CD4-positive, alpha-beta T cell treated with Interleukin-12 subunit alpha and Interleukin-12 subunit beta, for 1 hour (primary cell): ENCODE results near the gene TATDN2.
A peak's percentile ranks its signal among the peaks of the same experiment; 100 is the strongest.

ENCODE experiments used
- DNase-seq: peaks from one replicate; pipeline ENCODE4 v3.0.0-alpha.2; 2020

TATDN2 gene

DNA sequence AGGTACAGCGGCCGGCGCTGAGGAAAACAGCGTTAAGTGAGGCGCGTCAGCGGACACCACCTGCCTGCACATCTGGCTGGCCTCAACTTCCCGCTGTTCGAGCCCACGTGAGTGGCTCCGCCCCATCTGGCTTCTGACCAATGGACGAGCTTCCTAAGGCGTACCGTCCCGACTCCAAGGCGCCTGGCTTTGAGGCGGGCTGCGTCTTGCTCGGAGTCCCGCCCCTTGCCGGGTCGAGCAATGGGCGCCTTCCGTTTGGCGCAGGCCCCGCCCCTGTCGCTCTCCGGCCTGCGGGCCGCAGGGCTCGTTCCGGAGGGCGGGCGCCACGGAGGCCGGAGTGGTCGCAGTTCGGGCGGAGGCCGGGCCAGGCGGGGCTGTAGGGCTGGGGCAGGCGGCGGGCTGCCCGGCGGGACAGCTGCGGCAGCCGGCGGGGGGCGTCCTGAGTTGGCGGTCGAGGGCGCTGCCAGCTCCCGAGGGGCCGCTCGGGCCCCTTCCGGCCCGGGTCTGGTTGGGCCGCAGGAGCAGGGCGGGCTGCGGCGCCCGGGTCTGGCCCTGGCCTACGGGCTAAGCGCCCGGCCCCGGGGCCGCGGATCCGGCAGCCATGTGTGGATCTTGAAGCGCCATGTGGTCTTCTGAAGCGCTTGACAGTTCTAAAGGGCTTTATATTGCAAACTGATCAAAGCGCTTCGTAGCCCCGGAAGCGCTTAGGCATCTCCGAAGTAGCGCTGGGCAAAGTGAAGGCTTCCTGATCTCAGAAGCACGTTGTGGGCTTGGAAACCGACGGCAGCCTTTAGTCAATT, at the start of gene TATDN2:
TATDN2 (plus strand) TSS at position 276 of the 800 bp plus-strand sequence. CDS start 742 bp downstream, outside the sequence.
- DNase-seq: peak; percentile 95

DNA sequence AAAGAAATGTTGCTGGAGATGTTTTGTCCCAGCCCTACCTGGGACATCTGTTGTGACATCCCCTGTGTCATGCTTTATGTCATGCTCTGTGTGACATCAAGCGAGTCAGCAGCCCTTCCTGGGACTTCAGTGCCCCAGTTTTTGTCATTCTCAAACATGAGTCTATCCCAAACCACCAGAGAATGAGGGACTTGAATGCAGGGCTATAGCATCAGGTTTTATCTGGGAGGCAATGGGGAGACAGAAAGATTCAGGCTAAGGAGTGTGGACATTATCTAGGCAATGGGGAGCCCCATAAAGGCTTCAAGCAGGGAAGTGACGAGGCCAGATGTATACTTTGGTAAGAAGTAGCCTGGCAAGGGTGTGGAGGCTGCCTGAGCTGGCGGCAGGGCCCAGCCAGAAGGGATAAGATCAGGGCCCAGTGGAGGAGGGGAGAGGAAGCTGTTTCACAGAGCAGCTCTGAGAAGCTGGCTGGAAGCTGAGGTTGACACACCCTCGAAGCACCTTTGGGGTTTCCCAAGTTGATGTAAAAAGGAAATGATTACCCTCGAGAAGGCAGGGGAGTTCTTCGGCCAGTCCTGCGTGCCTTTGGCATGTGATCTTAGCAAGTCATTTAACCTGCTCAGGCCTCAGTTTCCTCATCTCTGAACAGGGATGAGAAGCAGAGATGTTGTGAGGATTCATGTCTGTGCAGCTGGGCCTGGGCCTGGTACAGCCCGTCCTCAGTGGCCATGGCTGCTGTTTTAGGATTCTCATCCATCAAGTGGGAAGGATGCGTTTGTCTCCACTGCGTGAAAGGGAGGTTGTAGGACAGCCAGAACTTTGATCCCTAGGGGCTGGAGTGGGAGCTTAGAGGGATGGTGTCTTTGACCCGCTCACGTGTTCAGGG, 49.3 kb upstream of the TATDN2 start:
- DNase-seq: peak; percentile 87

GRCh38 chr3:10204921-10205320, 43.3 kb upstream of the TATDN2 start:
- no peak for DNase-seq

DNA sequence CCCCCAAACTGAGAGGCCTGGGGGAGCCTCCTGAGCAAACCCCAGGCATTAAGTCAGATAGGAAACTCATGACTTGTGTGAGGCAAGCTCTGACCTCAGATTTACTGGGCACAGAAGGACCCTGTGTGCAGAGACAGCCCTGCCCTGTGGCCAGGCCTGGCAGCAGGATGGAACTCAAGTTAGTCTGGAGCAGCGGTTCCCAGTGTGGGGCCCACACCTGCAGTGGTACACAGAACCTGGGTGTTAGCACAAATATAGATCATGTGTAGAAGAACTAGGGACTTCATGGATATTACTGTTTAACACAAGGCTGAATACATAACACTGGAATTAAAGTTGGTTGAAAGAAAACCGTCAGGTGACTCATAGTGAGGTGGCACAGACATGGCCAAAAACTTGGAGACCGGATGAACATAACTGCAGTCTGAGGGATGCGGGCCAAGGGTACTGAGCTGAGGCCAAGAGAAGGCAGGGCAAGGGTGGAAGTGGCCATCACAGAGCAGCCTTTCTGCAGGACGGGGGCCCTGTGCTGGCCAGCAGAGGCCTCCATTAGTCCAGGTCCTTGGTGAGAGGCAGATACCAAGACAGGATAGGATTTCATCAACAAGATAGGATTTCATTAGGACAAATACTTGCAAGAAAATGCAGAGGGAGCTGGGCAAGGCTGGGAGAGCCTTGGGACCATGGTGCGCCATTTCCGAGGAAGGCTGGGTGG, 42.7 kb upstream of the TATDN2 start:
- no peak for DNase-seq

- no peak for DNase-seq
These were observed 42.1 kb upstream of the TATDN2 start for GRCh38 chr3:10206166-10206511.

DNA sequence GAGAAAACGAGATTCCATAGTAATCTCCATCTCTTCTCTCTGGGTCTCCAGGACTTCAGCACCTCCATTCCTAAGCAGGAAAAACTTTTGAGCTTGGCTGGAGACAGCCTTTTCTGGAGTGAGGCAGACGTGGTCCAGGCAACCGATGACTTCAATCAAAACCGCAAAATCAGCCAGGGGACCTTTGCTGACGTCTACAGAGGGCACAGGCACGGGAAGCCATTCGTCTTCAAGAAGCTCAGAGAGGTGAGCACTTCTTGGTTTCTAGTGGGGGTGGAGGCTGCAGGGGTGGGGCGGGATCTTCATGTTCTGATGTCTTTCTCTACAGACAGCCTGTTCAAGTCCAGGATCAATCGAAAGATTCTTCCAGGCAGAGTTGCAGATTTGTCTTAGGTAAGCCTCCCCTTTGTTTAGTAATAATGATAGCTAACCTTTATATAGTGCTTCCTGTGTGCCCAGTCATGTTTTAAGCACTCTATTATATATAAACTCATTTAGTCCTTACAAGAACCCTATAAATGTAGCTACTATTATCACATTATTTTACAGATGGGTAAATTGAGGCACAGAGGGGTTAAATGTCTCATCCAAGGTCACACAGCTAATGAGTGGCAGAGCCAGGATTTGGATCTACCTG, 35.0 kb upstream of the TATDN2 start:
- no peak for DNase-seq

GRCh38 chr3:10215578-10216368, 32.5 kb upstream of the TATDN2 start:
- DNase-seq: no peak

GRCh38 chr3:10217359-10217758, 30.9 kb upstream of the TATDN2 start:
- DNase-seq: no peak

DNA sequence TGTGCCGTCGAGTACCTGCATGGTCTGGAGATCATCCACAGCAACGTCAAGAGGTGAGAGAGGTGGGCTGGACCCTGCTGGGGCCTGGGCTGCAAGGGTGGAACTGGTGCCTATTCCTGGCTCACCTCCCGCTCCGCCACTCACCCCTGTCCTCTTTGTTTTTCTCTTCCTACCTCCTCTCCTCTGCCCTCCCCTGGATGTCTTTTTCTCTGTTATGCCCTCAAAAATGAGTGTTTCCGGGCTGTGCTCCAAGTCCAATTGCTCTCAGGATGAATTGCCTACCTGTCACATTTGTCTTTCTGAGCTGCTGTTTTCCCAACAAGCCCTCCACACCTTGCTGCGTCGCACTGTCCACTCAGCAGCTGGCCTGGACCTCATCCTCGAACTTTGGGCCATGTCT, 28.5 kb upstream of the TATDN2 start:
- DNase-seq: no peak

DNA sequence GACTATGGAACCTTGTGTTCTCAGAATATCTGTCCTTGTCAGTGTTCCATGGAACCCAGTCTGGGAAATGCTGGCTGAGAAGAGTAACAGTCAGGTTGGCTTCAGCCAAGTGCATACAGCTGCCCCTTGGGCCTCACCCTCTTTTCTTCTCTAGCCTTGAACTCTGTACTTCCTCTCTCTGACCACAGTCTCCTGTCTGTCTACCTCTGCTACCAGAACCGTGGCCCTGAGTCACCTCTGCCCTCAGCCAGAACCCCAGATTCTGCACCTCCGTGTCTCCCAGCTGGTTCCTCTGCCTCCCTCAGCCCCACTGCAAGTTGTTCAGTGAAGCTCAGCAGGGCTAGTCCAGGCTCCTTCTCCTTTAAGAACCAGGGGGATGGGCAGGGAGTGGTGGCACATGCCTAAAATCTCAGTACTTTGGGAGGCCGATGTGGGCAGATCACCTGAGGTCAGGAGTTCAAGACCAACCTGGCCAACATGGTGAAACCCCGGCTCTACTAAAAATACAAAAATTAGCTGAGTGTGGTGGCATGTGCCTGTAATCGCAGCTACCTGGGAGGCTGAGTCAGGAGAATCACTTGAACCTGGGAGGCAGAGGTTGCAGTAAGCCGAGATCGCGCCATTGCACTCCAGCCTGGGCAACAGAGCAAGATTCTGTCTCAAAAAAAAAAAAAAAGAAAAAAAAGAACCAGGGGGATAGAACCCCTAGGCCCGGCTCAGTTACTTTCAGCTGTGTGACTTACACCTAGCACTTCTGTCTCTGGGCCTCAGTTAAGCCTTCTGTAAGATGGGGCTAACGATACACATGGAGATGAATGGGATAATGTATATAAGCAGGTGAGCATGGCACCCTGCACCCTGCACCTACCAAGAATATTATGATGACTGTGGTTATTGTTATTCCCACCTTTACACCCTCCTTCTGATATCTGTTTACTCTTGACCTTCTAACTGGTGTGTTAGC, 24.3 kb upstream of the TATDN2 start:
- peak; percentile 54 for DNase-seq

GRCh38 chr3:10224794-10225665, 23.2 kb upstream of the TATDN2 start:
- peak; percentile 77 for DNase-seq

DNA sequence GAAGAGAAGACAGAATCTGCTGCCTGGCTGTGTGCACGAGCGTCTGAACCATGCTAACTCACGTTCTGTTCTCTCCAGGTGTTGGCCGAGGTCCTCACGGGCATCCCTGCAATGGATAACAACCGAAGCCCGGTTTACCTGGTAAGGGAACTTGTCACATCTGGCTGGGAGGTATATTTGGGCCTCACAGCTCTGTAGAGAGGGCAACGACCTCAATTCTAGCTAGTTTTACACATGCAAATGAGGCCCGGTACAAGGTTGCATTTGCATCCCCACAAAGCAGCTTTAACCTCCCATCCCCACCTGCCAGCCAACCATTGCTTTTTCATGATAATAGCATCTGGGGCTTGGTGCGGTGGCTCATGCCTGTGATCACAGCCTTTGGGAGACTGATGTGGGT, 22.0 kb upstream of the TATDN2 start:
- no peak for DNase-seq

DNA sequence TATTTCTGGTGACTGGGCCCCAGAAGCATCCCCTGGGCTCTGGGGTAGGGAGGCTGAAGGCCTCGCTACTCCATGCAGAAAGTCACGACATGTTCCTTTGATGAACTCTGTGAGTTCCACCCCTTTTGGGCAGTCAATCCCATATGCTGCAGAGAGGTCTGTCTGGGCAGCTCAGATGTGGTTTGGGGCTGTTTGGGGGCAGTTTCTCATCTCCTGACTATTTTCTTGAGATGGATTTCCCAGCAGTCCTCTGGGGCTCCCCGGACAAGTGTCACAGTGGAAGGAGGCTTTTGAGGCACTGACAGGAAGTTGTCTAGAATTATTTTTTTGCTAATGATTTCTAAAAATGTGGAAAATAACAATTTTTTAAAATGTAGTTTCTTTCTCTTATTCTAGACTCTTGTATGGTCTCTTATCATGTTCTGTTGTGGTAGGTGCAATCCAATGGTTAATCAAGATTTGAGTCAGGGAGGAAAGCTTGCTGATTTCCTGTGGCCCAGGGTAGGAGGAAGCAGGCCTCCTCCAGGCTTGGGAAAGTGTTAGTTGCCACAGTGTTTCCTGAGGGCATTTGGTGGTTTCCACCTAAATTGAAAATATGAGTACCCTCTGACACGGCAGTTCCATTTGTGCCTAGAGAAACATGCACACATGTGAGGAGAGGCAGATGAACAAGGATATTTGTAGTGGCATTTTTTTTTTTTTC, 19.9 kb upstream of the TATDN2 start:
- DNase-seq: peak; percentile 27

DNA sequence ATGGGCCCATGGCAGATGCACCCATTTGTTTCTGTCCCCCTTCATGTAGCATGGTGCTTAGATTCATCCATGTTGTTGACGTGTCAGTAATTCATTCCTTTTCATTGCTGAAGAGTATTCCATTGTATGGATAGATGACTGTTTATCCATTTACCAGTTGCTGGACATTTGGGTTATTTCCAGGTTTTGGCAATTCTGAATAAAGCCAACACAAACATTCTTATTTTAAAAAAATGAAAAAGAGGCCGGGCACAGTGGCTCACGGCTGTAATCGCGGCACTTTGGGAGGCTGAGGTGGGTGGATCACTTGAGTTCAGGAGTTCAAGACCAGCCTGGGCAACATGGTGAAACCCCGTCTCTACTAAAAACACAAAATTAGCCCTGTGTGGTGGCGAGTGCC, 18.7 kb upstream of the TATDN2 start:
- DNase-seq: no peak

- no peak for DNase-seq
These were observed 16.1 kb upstream of the TATDN2 start for GRCh38 chr3:10232137-10232536.

- no peak for DNase-seq
These were observed 14.3 kb upstream of the TATDN2 start for GRCh38 chr3:10233988-10234387.

- no peak for DNase-seq
These were observed 13.6 kb upstream of the TATDN2 start for GRCh38 chr3:10234526-10235230.

DNA sequence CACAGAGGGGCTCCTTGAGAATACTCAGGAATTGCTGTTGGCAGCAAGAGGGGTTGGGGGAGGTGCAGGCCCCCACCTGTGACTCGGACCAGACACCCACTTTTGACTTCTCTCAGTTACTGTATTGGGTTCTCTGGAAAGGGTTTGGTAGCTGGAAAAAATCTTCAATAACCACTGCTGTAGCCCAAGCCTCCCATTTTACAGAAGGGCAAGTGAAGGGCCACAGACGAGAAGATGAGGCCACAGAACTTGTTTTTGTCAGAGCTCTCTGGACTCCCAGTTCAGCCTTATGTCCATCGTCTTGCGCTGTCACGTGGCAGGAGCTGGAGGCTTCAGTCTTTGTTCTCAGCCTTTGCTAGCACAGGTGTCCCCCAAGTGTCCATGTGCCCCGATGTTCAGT, 12.7 kb upstream of the TATDN2 start:
- no peak for DNase-seq
